KMS-11 (cell line): ENCODE data around the gene RIN1.

Experiments used
- H2AFZ ChIP-seq: fragments of 200-600 bp; sonication (generic); 2 replicates; pipeline ENCODE4 v1.6.1; 2016; ENCODE audit warnings: antibody characterized with exemption, mixed run types, low read depth
- H3K27ac ChIP-seq: fragments of 200-600 bp; sonication (generic); 2 replicates; pipeline ENCODE4 v1.6.1; 2016; ENCODE audit warnings: mild to moderate bottlenecking, mixed run types
- H3K27me3 ChIP-seq: fragments of 200-600 bp; sonication (generic); 2 replicates; pipeline ENCODE4 v1.6.1; 2017; ENCODE audit warnings: mild to moderate bottlenecking, low read depth, mixed run types, moderate library complexity; ENCODE audit not compliant: insufficient read depth
- H3K36me3 ChIP-seq: fragments of 200-600 bp; sonication (generic); 2 replicates; pipeline ENCODE4 v1.6.1; 2017; ENCODE audit warnings: mild to moderate bottlenecking, mixed run types; ENCODE audit not compliant: insufficient read depth
- H3K4me1 ChIP-seq: fragments of 200-600 bp; sonication (generic); 2 replicates; pipeline ENCODE4 v1.6.1; 2016; ENCODE audit warnings: mild to moderate bottlenecking, low read depth, mixed run types; ENCODE audit not compliant: poor library complexity, severe bottlenecking
- H3K4me2 ChIP-seq: fragments of 200-600 bp; sonication (generic); 2 replicates; pipeline ENCODE4 v1.7.0; 2016; ENCODE audit warnings: mild to moderate bottlenecking, mixed run types
- H3K4me3 ChIP-seq: fragments of 200-600 bp; sonication (generic); IDR thresholded peaks from 2 replicates; pipeline ENCODE4 v1.6.1; 2017; ENCODE audit warnings: low read depth, low read length, mixed read lengths; ENCODE audit not compliant: insufficient read depth
- H3K79me2 ChIP-seq: fragments of 200-600 bp; sonication (generic); 2 replicates; pipeline ENCODE4 v1.6.1; 2016; ENCODE audit warnings: low read depth, mixed run types; ENCODE audit not compliant: insufficient read depth
- H3K9ac ChIP-seq: fragments of 200-600 bp; sonication (generic); 2 replicates; pipeline ENCODE4 v1.6.1; 2016; ENCODE audit warnings: mild to moderate bottlenecking, mixed run types
- H4K20me1 ChIP-seq: fragments of 200-600 bp; sonication (generic); 2 replicates; pipeline ENCODE4 v1.6.1; 2016; ENCODE audit warnings: mild to moderate bottlenecking, mixed run types; ENCODE audit not compliant: insufficient read depth
- CTCF ChIP-seq: fragments of 200-600 bp; sonication (generic); conservative IDR thresholded peaks from 2 replicates; pipeline ENCODE4 v1.6.1; 2017; ENCODE audit warnings: low read depth, mild to moderate bottlenecking, antibody characterized with exemption, low read length, moderate library complexity, mixed read lengths

The RIN1 gene

GRCh38 chr11:66294626-66295620, 41.3 kb downstream of the RIN1 start:
- no peak overlapping the region for H3K9ac ChIP-seq
- H3K27ac ChIP-seq, result no peak overlapping the region
- TF ChIP-seq CTCF, result no peak
- no peaks in the 10 kb centered on the region for H4K20me1 ChIP-seq
- no peak overlapping the region for H2AFZ ChIP-seq
- H3K27me3 ChIP-seq, result peaks cover 35% of the 10 kb centered on the region
- H3K79me2 ChIP-seq, result no peaks in the 10 kb centered on the region
- H3K4me3 ChIP-seq, result no peak overlapping the region
- H3K4me1 ChIP-seq, result peaks cover 6% of the 10 kb centered on the region
- H3K4me2 ChIP-seq, result no peak overlapping the region
- no peaks in the 10 kb centered on the region for H3K36me3 ChIP-seq

- no peak overlapping the region for H3K4me3 ChIP-seq
- peaks cover 35% of the 10 kb centered on the region for H3K27me3 ChIP-seq
- H3K79me2 ChIP-seq, result no peaks in the 10 kb centered on the region
- H2AFZ ChIP-seq, result no peak overlapping the region
- peaks cover 10% of the 10 kb centered on the region for H3K4me1 ChIP-seq
- H3K9ac ChIP-seq, result no peak overlapping the region
- no peaks in the 10 kb centered on the region for H4K20me1 ChIP-seq
- H3K36me3 ChIP-seq, result no peaks in the 10 kb centered on the region
- no peak overlapping the region for H3K27ac ChIP-seq
- TF ChIP-seq CTCF, result no peak
- H3K4me2 ChIP-seq, result no peak overlapping the region
Observed at GRCh38 chr11:66293777-66294625, 42.2 kb downstream of the RIN1 start.

- H3K27ac ChIP-seq, result no peak overlapping the region
- no peak overlapping the region for H3K9ac ChIP-seq
- peaks cover 34% of the 10 kb centered on the region for H3K27me3 ChIP-seq
- TF ChIP-seq CTCF, result no peak
- peaks cover 1% of the 10 kb centered on the region; the same call in 1 of the 2 replicates for H3K79me2 ChIP-seq
- H4K20me1 ChIP-seq, result no peaks in the 10 kb centered on the region
- H2AFZ ChIP-seq, result no peak overlapping the region
- peaks cover 11% of the 10 kb centered on the region for H3K4me1 ChIP-seq
- H3K4me2 ChIP-seq, result no peak overlapping the region
- H3K4me3 ChIP-seq, result no peak overlapping the region
- H3K36me3 ChIP-seq, result no peaks in the 10 kb centered on the region
Observed at GRCh38 chr11:66293352-66293751, 42.9 kb downstream of the RIN1 start.

- Histone ChIP-seq H3K36me3 (no peaks in the 10 kb centered on the region), H3K9ac (no peak overlapping the region), H4K20me1 (no peaks in the 10 kb centered on the region), H2AFZ (no peak overlapping the region), H3K4me3 (no peak overlapping the region), H3K4me2 (no peak overlapping the region), H3K79me2 (peaks cover 8% of the 10 kb centered on the region; the same call in 1 of the 2 replicates), H3K27ac (no peak overlapping the region), H3K27me3 (peaks cover 28% of the 10 kb centered on the region), H3K4me1 (peaks cover 16% of the 10 kb centered on the region)
- no peak for TF ChIP-seq CTCF
Observed at GRCh38 chr11:66292543-66293332, 43.5 kb downstream of the RIN1 start.
